Activated CD8-positive, alpha-beta memory T cell treated with anti-CD3 and anti-CD28 coated beads, Interleukin-2, amount 50 U/mL, for 24 hours (primary cell): ENCODE results near the gene CNOT6.

Experiments used
- DNase-seq: peaks from one replicate; pipeline ENCODE4 v3.0.0-alpha.2; 2020; ENCODE audit errors: extremely low read depth

CNOT6 gene

DNA sequence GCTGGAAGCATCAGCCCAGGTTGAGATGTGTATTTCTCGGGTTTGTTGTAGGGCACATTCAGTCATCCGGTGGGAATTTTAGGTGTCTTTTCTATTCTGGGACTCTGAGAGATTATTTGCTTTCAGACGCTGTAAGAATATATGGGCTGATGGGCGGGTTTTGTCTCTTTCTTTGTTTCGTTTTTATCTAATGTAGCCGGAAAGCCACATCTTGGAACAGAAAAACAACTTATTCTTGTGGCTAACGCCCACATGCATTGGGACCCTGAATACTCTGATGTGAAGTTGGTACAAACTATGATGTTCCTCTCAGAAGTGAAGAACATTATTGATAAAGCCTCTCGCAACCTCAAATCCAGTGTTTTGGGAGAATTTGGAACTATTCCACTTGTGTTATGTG lies 74.7 kb downstream of the CNOT6 start:
- no peak for DNase-seq

DNA sequence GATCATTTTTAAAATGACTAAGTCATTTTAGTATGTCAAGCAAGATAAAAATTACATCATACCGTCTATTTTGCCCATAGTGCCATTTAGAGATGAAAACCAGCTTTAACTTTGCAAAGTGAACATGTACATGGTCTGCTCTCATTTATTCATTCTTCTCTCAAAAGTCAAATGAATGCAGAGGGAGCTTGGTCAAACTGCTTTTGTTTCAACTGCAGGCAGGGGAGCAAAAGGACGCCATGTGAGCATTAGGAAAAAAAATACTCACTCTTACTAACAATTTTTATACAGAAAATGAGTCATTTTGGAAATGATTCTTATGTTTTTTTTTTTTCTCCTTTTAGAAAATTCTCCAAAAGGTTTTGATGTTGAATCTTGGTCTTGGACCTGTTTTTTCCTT lies 81.4 kb downstream of the CNOT6 start:
- no peak for DNase-seq

DNA sequence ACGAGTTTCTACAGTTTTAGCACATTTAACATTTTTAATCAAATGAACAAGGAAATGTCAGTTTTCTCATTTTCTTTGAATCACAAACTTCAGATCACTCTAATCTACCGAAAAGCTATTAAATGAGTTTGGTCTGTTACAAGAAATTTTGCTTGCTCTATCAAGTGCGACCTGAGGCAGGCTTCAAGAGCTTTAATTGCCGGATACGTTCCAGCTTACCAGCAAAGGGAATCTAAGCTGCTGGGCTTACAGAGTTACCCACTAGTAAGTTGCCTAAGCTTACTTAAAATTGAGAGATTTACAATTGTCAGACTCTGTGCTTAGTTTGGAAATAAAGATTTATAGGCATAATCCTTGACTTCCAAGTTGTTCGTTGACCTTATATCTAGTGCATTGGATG lies 86.5 kb downstream of the CNOT6 start:
- DNase-seq = no peak

- no peak for DNase-seq
Measured at GRCh38 chr5:180583738-180584137, 89.6 kb downstream of the CNOT6 start.

DNA sequence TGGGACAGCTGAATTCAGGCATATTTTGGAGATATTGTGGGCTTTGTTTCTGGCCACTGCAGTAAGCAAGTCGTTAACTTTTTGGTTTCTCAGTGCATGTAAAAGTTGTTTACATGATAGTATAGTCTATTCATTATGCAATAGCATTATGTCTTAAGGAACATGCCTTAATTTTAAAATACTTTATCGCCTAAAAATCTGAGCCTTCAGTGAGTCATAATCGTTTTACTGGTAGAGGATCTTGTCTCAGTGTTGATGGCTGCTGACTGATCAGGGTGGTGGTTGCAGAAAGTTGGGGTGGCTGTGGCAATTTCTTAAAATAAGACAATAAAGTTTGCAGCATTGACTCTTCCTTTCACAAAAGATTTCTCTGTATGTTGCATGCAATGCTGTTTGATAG lies 92.0 kb downstream of the CNOT6 start:
- no peak for DNase-seq

GRCh38 chr5:180586870-180587269 lies 92.7 kb downstream of the CNOT6 start:
- DNase-seq = no peak

DNA sequence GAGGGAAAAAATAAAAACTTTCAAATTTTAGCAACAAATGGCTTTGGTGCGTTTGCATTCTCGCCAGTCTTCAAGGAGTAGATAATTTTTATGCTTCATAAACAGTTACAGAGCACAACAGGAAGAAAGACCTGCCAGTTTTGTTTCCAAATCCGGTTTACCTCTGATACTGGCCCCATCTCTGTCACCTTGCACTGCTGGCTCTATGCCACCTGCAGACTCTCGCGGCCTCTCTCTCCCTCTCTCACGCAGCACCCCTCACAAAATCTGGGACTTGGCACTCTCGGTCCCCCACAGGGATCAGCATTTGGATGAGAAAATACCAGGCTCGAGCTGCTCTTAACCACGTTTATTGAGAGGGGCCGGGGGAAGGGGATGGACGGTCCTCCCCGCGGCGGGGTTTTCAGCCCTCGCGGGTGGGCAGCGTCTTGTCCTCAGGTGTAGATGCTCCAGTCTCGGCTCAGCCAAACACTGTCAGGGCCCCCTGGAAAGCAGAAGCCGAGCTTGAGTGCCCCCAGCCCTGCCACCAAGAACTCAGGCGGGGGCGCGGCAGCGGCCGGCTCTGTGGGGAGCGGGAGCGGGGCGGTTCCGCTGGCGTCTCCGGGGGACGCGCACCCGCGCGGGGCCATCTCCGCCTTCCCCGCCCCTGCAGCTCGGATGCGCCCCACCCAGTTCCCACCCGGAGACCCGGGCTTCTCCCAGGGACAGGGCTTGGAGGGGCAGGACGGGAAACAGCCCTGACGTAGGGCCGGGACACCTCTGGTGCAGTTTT lies 95.8 kb downstream of the CNOT6 start:
- no peak for DNase-seq

DNA sequence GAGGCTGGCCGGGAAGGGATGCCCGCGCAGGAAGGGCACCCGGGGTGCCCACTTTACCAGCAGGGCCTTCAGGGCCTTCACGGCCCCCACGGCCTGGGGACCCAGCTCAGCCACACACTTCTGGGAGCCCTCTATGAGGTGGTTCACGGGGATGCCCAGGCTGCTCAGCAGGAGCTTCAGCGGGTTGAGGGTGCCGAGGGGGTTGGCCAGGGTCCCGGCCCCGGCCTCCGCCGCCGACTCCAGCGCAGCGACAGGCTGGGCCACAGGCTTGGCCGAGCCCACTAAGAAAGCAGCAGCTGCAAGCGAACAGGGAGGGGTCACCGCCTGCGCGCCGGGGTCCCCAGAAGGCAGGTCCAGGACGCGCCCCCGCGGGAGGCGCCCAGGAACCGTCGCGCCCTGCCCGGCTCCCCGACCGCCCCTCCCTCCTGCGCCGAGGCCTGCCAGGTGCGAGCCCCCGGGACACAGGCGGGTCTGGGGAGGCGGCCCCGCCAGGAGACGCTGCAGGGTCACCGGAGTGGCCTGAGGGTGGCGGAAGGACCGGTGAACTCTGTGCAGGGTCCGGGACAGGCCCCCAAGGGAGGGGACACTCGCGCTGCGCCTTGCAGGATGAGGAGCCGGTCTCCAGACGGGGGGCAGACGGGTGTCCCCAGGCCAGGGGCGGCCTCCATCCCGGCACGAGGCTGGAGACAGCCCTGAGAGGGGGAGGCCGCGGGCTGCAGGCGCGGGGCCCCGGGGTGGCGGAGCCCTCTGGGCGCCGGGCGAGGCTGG lies 96.5 kb downstream of the CNOT6 start:
- DNase-seq = no peak

DNA sequence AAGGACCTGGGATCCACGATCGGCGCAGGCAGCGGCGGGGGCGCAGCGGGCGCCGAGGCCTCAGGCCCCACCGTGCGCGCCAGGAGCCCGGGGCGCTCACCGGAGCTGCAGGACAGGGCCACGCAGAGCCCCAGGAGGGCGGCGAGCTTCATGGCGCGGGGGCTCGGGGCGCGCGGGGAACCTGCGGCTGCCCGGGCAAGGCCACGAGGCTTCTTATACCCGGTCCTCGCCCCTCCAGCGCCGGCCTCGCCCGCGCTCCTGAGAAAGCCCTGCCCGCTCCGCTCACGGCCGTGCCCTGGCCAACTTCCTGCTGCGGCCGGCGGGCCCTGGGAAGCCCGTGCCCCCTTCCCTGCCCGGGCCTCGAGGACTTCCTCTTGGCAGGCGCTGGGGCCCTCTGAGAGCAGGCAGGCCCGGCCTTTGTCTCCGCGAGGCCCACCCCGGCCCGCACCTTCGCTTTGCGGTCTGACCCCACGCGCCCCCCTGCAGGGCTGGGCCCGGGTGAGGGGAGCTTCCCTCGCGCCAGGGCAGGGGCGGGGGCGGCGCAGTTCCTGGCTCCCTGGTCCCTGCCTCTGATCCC lies 97.2 kb downstream of the CNOT6 start, which contains the start of gene SCGB3A1:
Gene SCGB3A1 (minus strand): TSS at position 189 of the 577 bp plus-strand sequence. CDS start 37 bp downstream, at position 152.
- no peak for DNase-seq

GRCh38 chr5:180592176-180592575 lies 98.0 kb downstream of the CNOT6 start:
- no peak for DNase-seq

GRCh38 chr5:180593446-180594206 lies 99.4 kb downstream of the CNOT6 start:
- no peak for DNase-seq

- no peak for DNase-seq
Measured at GRCh38 chr5:180594311-180595045, 100.3 kb downstream of the CNOT6 start.

DNA sequence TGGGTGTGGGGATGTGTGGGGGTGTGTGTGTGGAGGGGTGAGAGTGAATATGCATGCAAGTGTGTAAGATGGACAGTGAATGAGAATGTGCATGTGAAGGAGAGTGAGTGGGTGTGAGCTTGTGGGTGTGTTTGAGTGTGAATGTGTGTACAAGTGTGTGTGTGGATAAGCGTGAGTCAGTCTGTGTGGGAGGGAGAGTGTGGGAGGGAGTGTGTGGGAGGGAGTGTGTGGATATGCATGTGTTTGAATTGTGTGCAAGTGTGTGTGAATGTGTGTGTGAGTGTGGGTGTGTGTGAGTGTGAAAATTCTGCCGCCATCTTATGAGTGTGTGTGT lies 100.8 kb downstream of the CNOT6 start:
- no peak for DNase-seq

GRCh38 chr5:180595381-180596114 lies 101.4 kb downstream of the CNOT6 start:
- DNase-seq = no peak

- DNase-seq = no peak
Measured at GRCh38 chr5:180596115-180596667, 102.0 kb downstream of the CNOT6 start.

GRCh38 chr5:180596668-180597231 lies 102.6 kb downstream of the CNOT6 start:
- DNase-seq = no peak

DNA sequence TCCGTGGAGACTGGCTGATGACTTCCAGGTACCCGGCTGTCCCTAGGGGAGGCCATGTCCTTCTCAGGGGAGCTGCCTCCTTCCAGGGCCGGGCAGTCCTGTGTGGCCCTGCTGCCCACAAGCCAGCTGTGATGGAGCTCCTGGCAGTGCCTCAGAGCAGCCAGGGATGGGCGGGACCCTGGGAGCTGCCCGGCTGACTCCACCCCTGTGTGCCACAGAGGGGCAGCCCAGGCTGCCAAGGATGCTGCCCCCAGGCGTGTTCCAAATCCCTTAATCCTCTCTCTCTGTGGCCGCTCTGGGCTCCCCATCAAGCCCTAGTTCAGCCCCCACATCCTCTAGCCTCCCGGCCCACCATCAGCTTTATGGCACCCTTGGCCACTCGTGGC lies 104.1 kb downstream of the CNOT6 start:
- no peak for DNase-seq

- no peak for DNase-seq
Measured at GRCh38 chr5:180598797-180599589, 104.8 kb downstream of the CNOT6 start.

DNA sequence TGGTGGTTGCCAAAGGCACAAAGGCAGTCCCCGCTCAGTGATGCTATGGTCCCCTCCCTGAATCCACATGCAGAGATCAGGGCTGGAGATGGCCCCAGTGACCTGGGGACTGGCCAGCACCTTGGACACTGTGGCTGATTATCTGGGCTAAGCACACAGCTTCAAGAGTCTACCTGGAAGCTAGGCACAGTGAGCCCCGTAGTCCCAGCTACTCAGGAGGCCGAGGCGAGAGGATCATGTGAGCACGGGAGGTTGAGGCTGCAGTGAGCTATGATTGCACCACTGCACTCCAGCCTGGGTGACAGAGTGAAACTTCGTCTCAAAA lies 105.4 kb downstream of the CNOT6 start:
- DNase-seq = no peak
